Gastroesophageal sphincter (tissue), 4 donors: ENCODE data around the gene SPON1. TPM values are rescaled to one million over a fixed set of nuclear protein-coding genes. Genes with fewer than 3 reads are reported as not detected.

Experiments
- ATAC-seq: fragments of 150-250 bp; one replicate; pipeline ENCODE4 v1.9.1; 2016; ENCODE audit warnings: mild to moderate bottlenecking, moderate library complexity
- H3K27ac ChIP-seq, 4 donors: fragments of 200-600 bp; sonication (generic) in 3 of 4; 1 replicate in 3 of 4; 2 replicates in 1 of 4; pipeline ENCODE4 v1.5.1; 2016 to 2019
- H3K27me3 ChIP-seq: fragments of 200-600 bp; sonication (generic); one replicate; pipeline ENCODE4 v1.5.1; 2019
- H3K36me3 ChIP-seq, 2 donors: fragments of 200-600 bp; sonication (generic); one replicate each; pipeline ENCODE4 v1.5.1; 2019; ENCODE audit warnings: control low read depth in 1 of 2
- H3K4me1 ChIP-seq, 3 donors: fragments of 200-600 bp; sonication (generic); 1 replicate in 2 of 3; 2 replicates in 1 of 3; pipeline ENCODE4 v1.5.1; 2016 to 2019; ENCODE audit warnings: control low read depth in 2 of 3
- H3K4me3 ChIP-seq, 2 donors: fragments of 200-600 bp; sonication (generic); one replicate each; pipeline ENCODE4 v1.5.1; 2019; ENCODE audit warnings: mild to moderate bottlenecking in 1 of 2, moderate library complexity in 1 of 2
- H3K9me3 ChIP-seq, 3 donors: fragments of 200-600 bp; sonication (generic); one replicate each; pipeline ENCODE4 v1.5.1; 2017 to 2019; ENCODE audit warnings: control low read depth in 2 of 3
- EP300 ChIP-seq: sonication (generic); formaldehyde crosslinking; IDR thresholded peaks from one replicate; pipeline ENCODE4 v1.6.1; 2017; ENCODE audit warnings: antibody characterized with exemption, mild to moderate bottlenecking
- POLR2A ChIP-seq, 2 donors: fragments of 450-650 bp; IDR thresholded peaks; one replicate each; pipeline ENCODE4 v1.6.1; 2017; ENCODE audit warnings: antibody characterized with exemption in 2 of 2, mild to moderate bottlenecking in 2 of 2, moderate library complexity in 1 of 2
- POLR2AphosphoS5 ChIP-seq: sonication (generic); formaldehyde crosslinking; IDR thresholded peaks from one replicate; pipeline ENCODE4 v1.6.1; 2017; ENCODE audit warnings: antibody characterized with exemption
- WGBS, 2 donors: methylation state at CpG; one replicate each; pipeline ENCODE4 v1.1.5; 2018; ENCODE audit warnings: low coverage in 1 of 2; 5-methylcytosine and 5-hydroxymethylcytosine counted together
- total RNA-seq, 4 donors: library from RNA; depleted of rRNA; stranded (reverse); fragments of >200 nt; gene quantifications; one replicate each; pipeline ENCODE4 v1.1.0, GENCODE V29; 2016
- TF ChIP-seq, protein P1 (sequence below), 4 experiments: fragments of 200-600 bp in 2 of 4; fragments of 450-650 bp in 2 of 4; sonication (generic) in 1 of 4; IDR thresholded peaks; one replicate each; pipeline ENCODE4 v1.5.1; 2017 to 2019; ENCODE audit warnings: antibody characterized with exemption in 4 of 4, mild to moderate bottlenecking in 2 of 4, moderate library complexity in 2 of 4

The SPON1 gene
- total RNA-seq, 4 donors from 2014 or later = 11.0 to 121 (median 64.6) TPM

DNA sequence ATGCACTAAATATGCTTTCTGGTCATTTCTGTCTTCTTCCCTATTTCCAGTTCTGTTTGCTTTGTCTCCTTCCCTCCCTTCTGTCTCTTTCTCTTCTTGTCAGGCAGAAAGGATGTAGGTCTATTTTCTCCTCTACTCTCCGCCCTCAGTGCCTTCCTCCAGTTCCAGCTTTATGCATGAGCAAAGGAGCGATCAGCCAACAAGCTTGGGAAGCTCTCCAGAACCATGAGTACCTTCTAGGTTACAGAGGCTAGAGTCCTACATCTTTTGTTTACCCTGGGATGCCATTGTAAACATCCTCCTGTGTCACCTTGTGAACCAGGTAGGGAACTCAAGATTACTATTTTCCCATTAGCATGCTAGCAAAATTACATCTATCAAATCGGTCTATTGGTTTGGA lies 7.9 kb upstream of the SPON1 start:
- Histone ChIP-seq H3K4me3 (no peak overlapping the region), H3K27me3 (peaks cover 5% of the 10 kb centered on the region), H3K36me3 (no peaks in the 10 kb centered on the region), H3K4me1 (no peaks in the 10 kb centered on the region), H3K9me3 (no peaks in the 10 kb centered on the region), H3K27ac (no peak overlapping the region)
- WGBS, 2 donors = 79% methylated on average over 3 of the region's 3 CpGs; no CpG with 5 or more reads in 1 of the 2 donors
- no peak for TF ChIP-seq POLR2AphosphoS5
- TF ChIP-seq, protein P1, sequence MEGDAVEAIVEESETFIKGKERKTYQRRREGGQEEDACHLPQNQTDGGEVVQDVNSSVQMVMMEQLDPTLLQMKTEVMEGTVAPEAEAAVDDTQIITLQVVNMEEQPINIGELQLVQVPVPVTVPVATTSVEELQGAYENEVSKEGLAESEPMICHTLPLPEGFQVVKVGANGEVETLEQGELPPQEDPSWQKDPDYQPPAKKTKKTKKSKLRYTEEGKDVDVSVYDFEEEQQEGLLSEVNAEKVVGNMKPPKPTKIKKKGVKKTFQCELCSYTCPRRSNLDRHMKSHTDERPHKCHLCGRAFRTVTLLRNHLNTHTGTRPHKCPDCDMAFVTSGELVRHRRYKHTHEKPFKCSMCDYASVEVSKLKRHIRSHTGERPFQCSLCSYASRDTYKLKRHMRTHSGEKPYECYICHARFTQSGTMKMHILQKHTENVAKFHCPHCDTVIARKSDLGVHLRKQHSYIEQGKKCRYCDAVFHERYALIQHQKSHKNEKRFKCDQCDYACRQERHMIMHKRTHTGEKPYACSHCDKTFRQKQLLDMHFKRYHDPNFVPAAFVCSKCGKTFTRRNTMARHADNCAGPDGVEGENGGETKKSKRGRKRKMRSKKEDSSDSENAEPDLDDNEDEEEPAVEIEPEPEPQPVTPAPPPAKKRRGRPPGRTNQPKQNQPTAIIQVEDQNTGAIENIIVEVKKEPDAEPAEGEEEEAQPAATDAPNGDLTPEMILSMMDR (IDR thresholded peaks at IDR 0.05) = no peak
- TF ChIP-seq EP300 = no peak
- TF ChIP-seq POLR2A (IDR thresholded peaks at IDR 0.05) = no peak
- ATAC-seq = no peak

DNA sequence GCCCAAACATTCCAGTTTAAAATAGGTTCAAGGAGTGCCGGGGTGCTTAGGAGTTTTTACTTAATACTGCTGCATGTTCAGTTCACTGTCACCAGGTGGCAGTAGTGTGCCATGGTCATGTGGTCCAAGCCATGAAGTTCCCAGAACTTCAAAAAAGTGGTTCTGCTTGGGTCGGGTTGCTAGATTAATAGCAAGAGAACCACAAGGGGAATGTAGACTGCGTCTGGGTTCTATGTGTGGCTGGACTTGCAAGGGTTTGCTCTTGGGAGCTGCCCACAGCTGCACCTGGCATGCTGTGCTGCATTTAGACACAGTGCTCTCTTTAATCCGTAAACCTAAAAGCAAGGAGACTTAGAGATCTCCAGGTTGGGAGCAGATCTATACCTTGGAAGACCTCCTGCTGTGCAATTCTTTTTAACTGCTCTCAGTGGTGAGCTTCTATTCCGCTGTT lies 6.5 kb upstream of the SPON1 start:
- Histone ChIP-seq H3K4me3 (no peak overlapping the region), H3K9me3 (no peaks in the 10 kb centered on the region), H3K4me1 (no peaks in the 10 kb centered on the region), H3K27me3 (peaks cover 6% of the 10 kb centered on the region), H3K27ac (no peak overlapping the region), H3K36me3 (no peaks in the 10 kb centered on the region)
- peak; percentile 70 for ATAC-seq
- TF ChIP-seq POLR2A (IDR thresholded peaks at IDR 0.05) (no peak), EP300 (no peak), POLR2AphosphoS5 (no peak)
- TF ChIP-seq, protein P1 (IDR thresholded peaks at IDR 0.05) = peak; percentile 81 to 95 (median 93)
- 40 to 50% methylated on average over 4 to 5 of the region's 5 CpGs for WGBS, 2 donors

DNA sequence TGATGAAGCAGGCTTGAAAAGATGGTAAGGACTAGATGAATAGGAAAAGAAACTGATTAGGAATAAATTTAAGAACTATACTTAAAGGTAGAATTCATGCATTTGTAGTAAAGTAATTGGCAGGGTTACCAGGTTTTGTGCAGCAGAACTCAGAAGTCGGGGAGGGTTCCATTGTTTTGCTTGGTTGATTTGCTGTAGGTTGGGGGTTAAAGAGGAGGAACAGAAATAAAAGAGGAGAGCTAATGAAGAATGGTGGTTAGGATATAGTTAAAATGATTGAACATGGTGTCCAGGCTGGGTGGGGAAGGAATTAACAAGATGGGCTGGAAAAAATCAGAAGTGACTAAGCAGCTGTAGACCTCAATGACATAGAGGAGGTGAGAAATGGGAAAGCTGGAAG lies 5.5 kb upstream of the SPON1 start:
- no peak for ATAC-seq
- no peak overlapping the region for H3K4me3 ChIP-seq
- TF ChIP-seq POLR2AphosphoS5 = no peak
- TF ChIP-seq POLR2A (IDR thresholded peaks at IDR 0.05) = no peak
- no peak for TF ChIP-seq EP300
- TF ChIP-seq, protein P1 (IDR thresholded peaks at IDR 0.05) = no peak
- peaks cover 16% of the 10 kb centered on the region for H3K27me3 ChIP-seq
- H3K9me3 ChIP-seq = no peaks in the 10 kb centered on the region
- H3K4me1 ChIP-seq = peaks cover 0 to under 1% (median 0%) of the 10 kb centered on the region in 3 donors
- WGBS, 2 donors = 67 to 100% methylated on average over 1 of the region's 1 CpG
- no peak overlapping the region for H3K27ac ChIP-seq
- no peaks in the 10 kb centered on the region for H3K36me3 ChIP-seq

DNA sequence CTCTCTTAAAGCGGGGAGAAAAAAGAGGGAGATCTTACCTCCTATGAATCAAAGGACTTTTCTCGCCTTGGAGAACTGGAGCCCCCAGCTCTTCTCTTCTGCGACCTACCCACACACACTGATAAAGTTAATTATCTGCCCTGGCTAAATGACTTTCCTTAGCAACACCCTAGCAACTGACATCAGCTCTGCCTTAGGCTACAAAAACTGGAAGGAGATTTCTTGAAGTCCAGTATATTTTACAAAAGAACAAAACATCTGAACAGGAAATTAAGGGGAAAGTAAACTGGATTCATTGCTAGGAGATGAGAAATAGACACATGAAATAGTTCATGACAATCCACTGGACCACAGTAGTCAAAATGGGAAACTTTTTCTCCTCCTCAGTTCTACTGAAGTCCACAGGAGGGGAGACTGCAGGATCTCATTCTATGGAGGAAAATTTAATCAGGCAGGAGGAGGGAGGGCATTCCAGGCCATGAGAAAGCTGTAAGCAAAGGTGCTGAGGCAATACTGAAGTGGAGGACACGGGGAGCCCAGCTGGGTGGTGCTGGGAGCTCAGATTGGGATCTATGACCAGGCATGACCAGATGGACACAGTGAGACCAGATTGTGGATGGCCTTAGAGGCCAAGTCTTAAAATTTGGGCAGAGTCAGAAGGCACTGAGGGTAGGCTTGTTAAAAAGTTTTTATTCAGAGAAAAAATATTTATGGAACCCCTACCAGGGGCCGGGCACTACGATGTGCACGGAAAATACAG lies 3.7 kb upstream of the SPON1 start:
- Histone ChIP-seq H3K9me3 (no peaks in the 10 kb centered on the region), H3K36me3 (no peaks in the 10 kb centered on the region), H3K4me3 (no peak overlapping the region), H3K27me3 (peaks cover 35% of the 10 kb centered on the region), H3K4me1 (peaks cover 0 to 19% (median 14%) of the 10 kb centered on the region in 3 donors), H3K27ac (no peak overlapping the region)
- ATAC-seq = no peak
- WGBS, 2 donors = 85 to 92% methylated on average over 6 of the region's 7 CpGs
- no peak for TF ChIP-seq EP300
- TF ChIP-seq, protein P1 (IDR thresholded peaks at IDR 0.05) = no peak
- no peak for TF ChIP-seq POLR2A (IDR thresholded peaks at IDR 0.05)
- TF ChIP-seq POLR2AphosphoS5 = no peak

DNA sequence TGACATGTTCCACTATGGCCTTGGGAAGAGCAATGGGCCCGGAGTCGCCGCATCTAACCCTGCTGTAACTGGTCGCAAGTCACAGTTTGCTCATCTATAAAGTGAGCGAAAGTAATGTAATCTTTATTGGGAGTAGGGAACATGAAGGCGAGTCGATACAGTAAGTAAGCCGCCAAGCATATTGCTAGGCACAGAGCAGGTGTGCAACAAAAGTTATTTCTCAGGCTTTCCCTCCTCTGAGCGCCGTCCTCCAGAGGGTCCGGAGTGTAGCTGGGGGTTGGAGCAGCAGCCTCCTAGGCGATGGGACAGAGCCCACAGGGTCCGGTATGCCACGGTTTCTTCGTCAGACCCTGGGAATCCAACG lies 343 bp upstream of the SPON1 start:
- Histone ChIP-seq H3K27me3 (peaks cover 40% of the 10 kb centered on the region), H3K9me3 (no peaks in the 10 kb centered on the region), H3K4me3 (peak overlapping the region; percentile 42 to 58), H3K27ac (peak overlapping the region in 2 of 4 donors; percentile 66 to 70), H3K4me1 (peaks cover 0 to 52% (median 16%) of the 10 kb centered on the region in 3 donors), H3K36me3 (no peaks in the 10 kb centered on the region)
- TF ChIP-seq EP300 (no peak), POLR2AphosphoS5 (no peak), POLR2A (IDR thresholded peaks at IDR 0.05) (no peak)
- TF ChIP-seq, protein P1 (IDR thresholded peaks at IDR 0.05) = no peak
- ATAC-seq = no peak
- 58% methylated on average over 10 of the region's 16 CpGs; no CpG with 5 or more reads in 1 of the 2 donors for whole genome bisulfite sequencing, 2 donors
